DND-41 (cell line): ENCODE data around the gene C10orf90.

Experiments
- ATAC-seq: fragments of 200-7000 bp; cut with Tn5 transposase; 3 replicates; pipeline ENCODE4 v1.9.1; 2021; ENCODE audit warnings: low read depth; ENCODE audit not compliant: insufficient read depth
- DNase-seq: peaks from one replicate; pipeline ENCODE4 v3.0.0-alpha.2; 2020
- H2AFZ ChIP-seq: 2 replicates; pipeline ENCODE4 v1.6.0; 2012; ENCODE audit warnings: low read depth, low read length
- H3K27ac ChIP-seq: 2 replicates; pipeline ENCODE4 v1.5.1; 2012; ENCODE audit warnings: low read length, inconsistent platforms
- H3K27me3 ChIP-seq: fragments of 200-600 bp; sonication (generic); 2 replicates; pipeline ENCODE4 v1.6.0; 2012; ENCODE audit warnings: low read length, mild to moderate bottlenecking, inconsistent platforms; ENCODE audit not compliant: insufficient read depth, poor library complexity
- H3K36me3 ChIP-seq: 2 replicates; pipeline ENCODE4 v1.5.1; 2012; ENCODE audit warnings: low read length, inconsistent platforms; ENCODE audit not compliant: insufficient read depth
- H3K4me1 ChIP-seq: 2 replicates; pipeline ENCODE4 v1.5.1; 2012; ENCODE audit warnings: mild to moderate bottlenecking, low read length; ENCODE audit not compliant: insufficient read depth
- H3K4me2 ChIP-seq: 2 replicates; pipeline ENCODE4 v1.6.0; 2012; ENCODE audit warnings: mild to moderate bottlenecking, moderate library complexity, low read length, inconsistent platforms; ENCODE audit not compliant: insufficient read depth
- H3K4me3 ChIP-seq, 2 experiments: fragments of 200-600 bp in 1 of 2; shearing (Covaris generic) in 1 of 2; 2 replicates each; pipeline ENCODE4 v1.5.1; 2012 to 2016; ENCODE audit warnings: inconsistent platforms in 2 of 2, low read length in 2 of 2, mild to moderate bottlenecking in 2 of 2, low read depth in 1 of 2, moderate library complexity in 1 of 2
- H3K79me2 ChIP-seq: 2 replicates; pipeline ENCODE4 v1.6.0; 2012; ENCODE audit warnings: low read length, inconsistent platforms; ENCODE audit not compliant: insufficient read depth
- H3K9ac ChIP-seq: 2 replicates; pipeline ENCODE4 v1.6.0; 2012; ENCODE audit warnings: low read depth, mild to moderate bottlenecking, inconsistent platforms, low read length, moderate library complexity
- H3K9me3 ChIP-seq: 2 replicates; pipeline ENCODE4 v1.5.1; 2012; ENCODE audit warnings: low read length, moderate library complexity, mild to moderate bottlenecking, inconsistent platforms; ENCODE audit not compliant: insufficient read depth, severe bottlenecking
- H4K20me1 ChIP-seq: 2 replicates; pipeline ENCODE4 v1.6.0; 2012; ENCODE audit warnings: low read length; ENCODE audit not compliant: insufficient read depth
- EZH2 ChIP-seq: IDR thresholded peaks from 3 replicates; pipeline ENCODE4 v1.6.1; 2012; ENCODE audit warnings: borderline replicate concordance, low read depth, mild to moderate bottlenecking, moderate library complexity, low read length, inconsistent platforms; ENCODE audit not compliant: severe bottlenecking
- TF ChIP-seq, protein P1 (sequence below): IDR thresholded peaks from 2 replicates; pipeline ENCODE4 v1.5.1; 2012; ENCODE audit warnings: borderline replicate concordance, low read length, moderate library complexity, mild to moderate bottlenecking; ENCODE audit not compliant: poor library complexity, severe bottlenecking; ENCODE audit errors: extremely low read depth

Gene C10orf90

DNA sequence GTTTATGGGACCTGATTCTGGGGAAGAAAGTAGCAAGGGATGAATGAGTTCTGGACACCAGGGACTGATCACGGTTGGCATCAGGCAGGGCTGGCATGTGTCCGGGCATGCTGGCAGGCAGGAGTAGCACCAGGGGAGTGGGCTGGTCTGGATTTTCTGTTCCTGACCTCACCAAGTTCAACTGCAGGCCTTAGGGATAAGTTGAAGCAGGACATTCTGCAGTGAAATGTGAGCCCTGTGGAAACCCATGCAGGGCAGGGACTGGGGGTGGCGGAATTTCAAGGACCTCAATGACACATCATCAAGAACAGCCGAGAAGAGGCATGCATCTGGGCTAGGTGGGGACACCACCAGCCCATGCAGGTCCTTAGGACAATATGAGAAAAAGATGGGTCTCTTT, 202.0 kb downstream of the C10orf90 start:
- H3K27me3 ChIP-seq, result peaks cover 3% of the 10 kb centered on the region
- TF ChIP-seq, protein P1, sequence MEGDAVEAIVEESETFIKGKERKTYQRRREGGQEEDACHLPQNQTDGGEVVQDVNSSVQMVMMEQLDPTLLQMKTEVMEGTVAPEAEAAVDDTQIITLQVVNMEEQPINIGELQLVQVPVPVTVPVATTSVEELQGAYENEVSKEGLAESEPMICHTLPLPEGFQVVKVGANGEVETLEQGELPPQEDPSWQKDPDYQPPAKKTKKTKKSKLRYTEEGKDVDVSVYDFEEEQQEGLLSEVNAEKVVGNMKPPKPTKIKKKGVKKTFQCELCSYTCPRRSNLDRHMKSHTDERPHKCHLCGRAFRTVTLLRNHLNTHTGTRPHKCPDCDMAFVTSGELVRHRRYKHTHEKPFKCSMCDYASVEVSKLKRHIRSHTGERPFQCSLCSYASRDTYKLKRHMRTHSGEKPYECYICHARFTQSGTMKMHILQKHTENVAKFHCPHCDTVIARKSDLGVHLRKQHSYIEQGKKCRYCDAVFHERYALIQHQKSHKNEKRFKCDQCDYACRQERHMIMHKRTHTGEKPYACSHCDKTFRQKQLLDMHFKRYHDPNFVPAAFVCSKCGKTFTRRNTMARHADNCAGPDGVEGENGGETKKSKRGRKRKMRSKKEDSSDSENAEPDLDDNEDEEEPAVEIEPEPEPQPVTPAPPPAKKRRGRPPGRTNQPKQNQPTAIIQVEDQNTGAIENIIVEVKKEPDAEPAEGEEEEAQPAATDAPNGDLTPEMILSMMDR, result no peak
- no peak for TF ChIP-seq EZH2
- no peaks in the 10 kb centered on the region for H4K20me1 ChIP-seq
- no peak overlapping the region for H2AFZ ChIP-seq
- DNase-seq, result no peak
- no peaks in the 10 kb centered on the region for H3K4me1 ChIP-seq
- no peak overlapping the region for H3K4me3 ChIP-seq
- H3K9ac ChIP-seq, result no peak overlapping the region
- no peaks in the 10 kb centered on the region for H3K79me2 ChIP-seq
- H3K27ac ChIP-seq, result no peak overlapping the region
- no peaks in the 10 kb centered on the region for H3K36me3 ChIP-seq
- no peak overlapping the region for H3K4me2 ChIP-seq
- no peaks in the 10 kb centered on the region for H3K9me3 ChIP-seq
- no peak for ATAC-seq

GRCh38 chr10:126465771-126466170, 204.7 kb downstream of the C10orf90 start:
- Histone ChIP-seq H3K27me3 (peaks cover 3% of the 10 kb centered on the region), H3K79me2 (no peaks in the 10 kb centered on the region), H3K4me1 (no peaks in the 10 kb centered on the region), H3K27ac (no peak overlapping the region), H4K20me1 (no peaks in the 10 kb centered on the region), H3K9me3 (no peaks in the 10 kb centered on the region), H3K4me2 (no peak overlapping the region), H2AFZ (no peak overlapping the region), H3K36me3 (no peaks in the 10 kb centered on the region), H3K4me3 (no peak overlapping the region), H3K9ac (no peak overlapping the region)
- no peak for DNase-seq
- TF ChIP-seq EZH2, result no peak
- TF ChIP-seq, protein P1, result no peak
- no peak for ATAC-seq

GRCh38 chr10:126463286-126463685, 207.2 kb downstream of the C10orf90 start:
- Histone ChIP-seq H3K9ac (no peak overlapping the region), H3K36me3 (no peaks in the 10 kb centered on the region), H3K27ac (no peak overlapping the region), H3K79me2 (no peaks in the 10 kb centered on the region), H3K27me3 (no peaks in the 10 kb centered on the region), H2AFZ (no peak overlapping the region), H3K9me3 (no peaks in the 10 kb centered on the region), H3K4me3 (no peak overlapping the region), H4K20me1 (no peaks in the 10 kb centered on the region; the same call in 1 of the 2 replicates), H3K4me2 (no peak overlapping the region), H3K4me1 (no peaks in the 10 kb centered on the region)
- ATAC-seq (no peak), DNase-seq (no peak)
- TF ChIP-seq, protein P1, result no peak
- no peak for TF ChIP-seq EZH2
